Type B pancreatic cell (in vitro differentiated cells): ENCODE results near the gene CTBP2. TPM values are rescaled to one million over a fixed set of nuclear protein-coding genes. Genes with fewer than 3 reads are reported as not detected.
"Not testable (repeated sequence)": the region's sequence is repeated elsewhere in the genome, so short reads cannot be mapped to it uniquely, and the experiment has no call there.

ENCODE experiments used
- DNase-seq: peaks from one replicate; pipeline ENCODE4 v3.0.0; 2021; ENCODE audit warnings: mixed read lengths; ENCODE audit not compliant: unreplicated experiment; ENCODE audit errors: extremely low spot score
- H3K27ac Mint-ChIP-seq: 2 replicates; pipeline ENCODE4 v1.8.0; 2021; ENCODE audit warnings: mild to moderate bottlenecking, mixed read lengths
- H3K27me3 Mint-ChIP-seq: 2 replicates; pipeline ENCODE4 v1.8.0; 2021; ENCODE audit warnings: mixed read lengths
- H3K36me3 Mint-ChIP-seq: 2 replicates; pipeline ENCODE4 v1.8.0; 2021; ENCODE audit warnings: mixed read lengths
- H3K4me1 Mint-ChIP-seq: one replicate; pipeline ENCODE4 v1.8.0; 2021; ENCODE audit warnings: mixed read lengths; ENCODE audit not compliant: unreplicated experiment
- H3K4me3 Mint-ChIP-seq: 2 replicates; pipeline ENCODE4 v1.8.0; 2021; ENCODE audit warnings: mild to moderate bottlenecking, mixed read lengths
- H3K9me3 Mint-ChIP-seq: 2 replicates; pipeline ENCODE4 v1.8.0; 2021; ENCODE audit warnings: mixed read lengths
- total RNA-seq: library from RNA; stranded (reverse); gene quantifications from 2 replicates; pipeline ENCODE4 v1.2.1, GENCODE V29; 2021; ENCODE audit warnings: low replicate concordance
- TF ChIP-seq, protein P1 (sequence below): fragments of 200-600 bp; sonication (generic); conservative IDR thresholded peaks from 2 replicates; pipeline ENCODE4 v1.5.0; 2021; ENCODE audit warnings: antibody characterized with exemption, mild to moderate bottlenecking

CTBP2 gene
- total RNA-seq, 1 donor from 2014 or later, result 113 TPM

DNA sequence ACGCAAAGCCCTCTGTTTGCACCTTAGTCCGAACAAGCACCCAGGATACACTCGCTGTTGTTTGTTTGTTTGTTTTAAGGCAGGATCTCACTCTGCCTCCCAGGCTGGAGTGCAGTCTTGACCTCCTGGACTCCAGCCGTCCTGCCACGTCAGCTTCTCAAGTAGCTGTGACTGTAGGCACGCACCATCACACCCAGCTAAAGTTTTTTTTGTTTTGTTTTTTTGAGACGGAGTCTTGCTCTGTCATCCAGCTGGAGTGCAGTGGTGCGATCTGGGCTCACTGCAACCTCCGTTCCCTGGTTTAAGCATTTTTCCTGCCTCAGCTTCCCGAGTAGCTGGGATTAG lies 76.8 kb downstream of the CTBP2 start:
- Mint-ChIP-seq H3K27me3 (no peaks in the 10 kb centered on the region), H3K27ac (peak overlapping the region; percentile 68), H3K36me3 (peaks cover 35% of the 10 kb centered on the region), H3K4me3 (no peak overlapping the region), H3K4me1 (peaks cover 44% of the 10 kb centered on the region), H3K9me3 (no peaks in the 10 kb centered on the region)
- TF ChIP-seq, protein P1, sequence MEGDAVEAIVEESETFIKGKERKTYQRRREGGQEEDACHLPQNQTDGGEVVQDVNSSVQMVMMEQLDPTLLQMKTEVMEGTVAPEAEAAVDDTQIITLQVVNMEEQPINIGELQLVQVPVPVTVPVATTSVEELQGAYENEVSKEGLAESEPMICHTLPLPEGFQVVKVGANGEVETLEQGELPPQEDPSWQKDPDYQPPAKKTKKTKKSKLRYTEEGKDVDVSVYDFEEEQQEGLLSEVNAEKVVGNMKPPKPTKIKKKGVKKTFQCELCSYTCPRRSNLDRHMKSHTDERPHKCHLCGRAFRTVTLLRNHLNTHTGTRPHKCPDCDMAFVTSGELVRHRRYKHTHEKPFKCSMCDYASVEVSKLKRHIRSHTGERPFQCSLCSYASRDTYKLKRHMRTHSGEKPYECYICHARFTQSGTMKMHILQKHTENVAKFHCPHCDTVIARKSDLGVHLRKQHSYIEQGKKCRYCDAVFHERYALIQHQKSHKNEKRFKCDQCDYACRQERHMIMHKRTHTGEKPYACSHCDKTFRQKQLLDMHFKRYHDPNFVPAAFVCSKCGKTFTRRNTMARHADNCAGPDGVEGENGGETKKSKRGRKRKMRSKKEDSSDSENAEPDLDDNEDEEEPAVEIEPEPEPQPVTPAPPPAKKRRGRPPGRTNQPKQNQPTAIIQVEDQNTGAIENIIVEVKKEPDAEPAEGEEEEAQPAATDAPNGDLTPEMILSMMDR, result no peak
- no peak for DNase-seq

DNA sequence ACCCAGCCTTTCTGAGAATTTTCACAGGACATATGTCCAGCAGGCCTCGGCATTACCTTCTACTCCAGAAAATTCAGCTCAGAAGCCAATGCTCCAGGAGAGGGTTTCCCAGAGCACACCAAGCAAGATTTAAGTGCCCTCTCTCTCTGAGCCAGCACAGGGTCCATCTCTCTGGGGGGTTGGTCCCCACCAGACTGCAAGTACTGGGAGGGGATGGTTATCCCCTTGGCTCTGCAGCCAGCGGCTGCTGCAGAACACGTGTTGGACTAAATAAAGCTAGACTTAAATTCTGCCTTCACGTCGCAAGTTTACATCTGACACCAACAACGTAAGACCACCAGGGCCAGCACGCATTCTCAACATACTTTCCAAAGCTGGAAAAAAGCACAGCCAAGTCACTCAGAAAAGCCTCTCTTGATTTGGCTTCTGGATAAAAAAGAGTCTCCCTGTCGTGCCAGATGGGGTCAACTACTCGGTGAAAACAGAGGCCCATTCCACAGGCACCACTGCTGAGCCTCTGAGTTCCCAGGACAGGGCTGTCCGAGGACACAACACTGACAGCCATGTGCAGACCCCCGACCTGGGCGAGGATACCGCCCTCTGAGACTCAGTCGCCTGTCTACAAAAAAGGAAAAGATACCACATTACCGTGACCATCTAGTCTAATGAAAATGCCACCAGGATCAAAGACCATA lies 77.3 kb downstream of the CTBP2 start:
- DNase-seq, result no peak
- Mint-ChIP-seq H3K9me3 (no peaks in the 10 kb centered on the region), H3K27me3 (no peaks in the 10 kb centered on the region), H3K27ac (peak overlapping the region; percentile 68), H3K4me3 (no peak overlapping the region), H3K4me1 (peaks cover 41% of the 10 kb centered on the region), H3K36me3 (peaks cover 32% of the 10 kb centered on the region)
- TF ChIP-seq, protein P1, result no peak

DNA sequence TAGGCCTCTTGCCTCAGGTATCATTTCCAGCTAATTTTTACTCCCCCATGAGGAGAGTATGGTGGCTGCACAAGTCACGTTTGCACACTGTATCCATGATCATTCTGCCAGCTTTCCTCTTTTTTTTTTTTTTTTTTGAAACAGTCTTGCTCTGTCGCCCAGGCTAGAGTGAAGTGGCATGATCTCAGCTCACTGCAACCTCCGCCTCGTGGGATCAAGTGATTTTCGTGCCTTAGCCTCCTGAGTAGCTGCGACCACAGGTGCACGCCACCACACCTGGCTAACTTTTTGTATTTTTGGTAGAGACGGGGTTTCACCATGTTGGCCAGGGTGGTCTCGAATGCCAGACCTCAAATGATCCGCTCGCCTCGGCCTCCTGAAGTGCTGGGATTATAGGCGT lies 77.9 kb downstream of the CTBP2 start:
- not testable (repeated sequence) for H3K9me3 Mint-ChIP-seq, H3K27ac Mint-ChIP-seq, DNase-seq, H3K27me3 Mint-ChIP-seq, H3K4me3 Mint-ChIP-seq
- peaks cover 36% of the 10 kb centered on the region for H3K4me1 Mint-ChIP-seq
- peaks cover 27% of the 10 kb centered on the region for H3K36me3 Mint-ChIP-seq

DNA sequence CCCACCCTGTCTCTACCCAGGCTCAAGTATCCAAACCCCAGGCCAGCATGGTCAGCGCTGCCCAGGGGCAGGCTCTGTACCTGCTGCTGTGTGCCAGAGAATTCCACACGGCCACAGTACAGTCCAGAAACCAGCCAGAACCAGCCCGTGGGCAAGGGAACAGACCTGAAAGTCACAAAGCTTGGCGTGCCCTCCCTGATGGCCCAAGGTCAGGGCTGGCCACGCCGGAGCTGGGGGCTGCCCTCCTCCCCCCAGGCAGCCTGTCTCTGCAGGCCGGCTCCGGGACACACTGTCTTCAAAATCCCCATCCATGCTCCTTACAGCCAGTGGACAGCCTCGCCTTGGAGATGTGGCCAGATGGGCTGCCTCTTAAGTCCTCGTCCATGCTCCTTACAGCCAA lies 78.4 kb downstream of the CTBP2 start:
- no peaks in the 10 kb centered on the region for H3K27me3 Mint-ChIP-seq
- H3K36me3 Mint-ChIP-seq, result peaks cover 26% of the 10 kb centered on the region
- no peaks in the 10 kb centered on the region for H3K9me3 Mint-ChIP-seq
- no peak for DNase-seq
- TF ChIP-seq, protein P1, result no peak
- H3K4me1 Mint-ChIP-seq, result peaks cover 37% of the 10 kb centered on the region
- H3K27ac Mint-ChIP-seq, result no peak overlapping the region
- no peak overlapping the region for H3K4me3 Mint-ChIP-seq

DNA sequence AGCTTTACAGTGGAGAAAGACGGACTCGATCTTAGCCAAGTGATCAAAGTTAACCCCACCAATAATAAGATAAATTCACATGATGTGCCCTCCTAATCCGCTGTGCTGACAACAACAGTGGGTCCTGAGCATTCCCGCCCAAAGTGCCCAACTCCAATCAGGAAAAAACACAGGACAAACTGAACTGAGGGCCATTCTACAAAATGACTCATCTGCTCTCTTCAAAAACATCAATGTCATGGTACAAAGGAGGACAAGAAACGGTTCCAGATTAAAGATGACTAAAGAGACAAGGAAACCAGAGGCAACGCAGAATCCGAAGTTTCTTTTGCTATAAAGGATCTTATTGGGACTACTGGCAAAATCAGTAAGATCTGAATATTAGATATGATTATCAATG lies 79.4 kb downstream of the CTBP2 start:
- Mint-ChIP-seq H3K27me3 (no peaks in the 10 kb centered on the region), H3K9me3 (no peaks in the 10 kb centered on the region), H3K4me1 (peaks cover 42% of the 10 kb centered on the region), H3K4me3 (no peak overlapping the region), H3K27ac (peak overlapping the region; percentile 59), H3K36me3 (peaks cover 32% of the 10 kb centered on the region)
- TF ChIP-seq, protein P1, result no peak
- DNase-seq, result no peak

DNA sequence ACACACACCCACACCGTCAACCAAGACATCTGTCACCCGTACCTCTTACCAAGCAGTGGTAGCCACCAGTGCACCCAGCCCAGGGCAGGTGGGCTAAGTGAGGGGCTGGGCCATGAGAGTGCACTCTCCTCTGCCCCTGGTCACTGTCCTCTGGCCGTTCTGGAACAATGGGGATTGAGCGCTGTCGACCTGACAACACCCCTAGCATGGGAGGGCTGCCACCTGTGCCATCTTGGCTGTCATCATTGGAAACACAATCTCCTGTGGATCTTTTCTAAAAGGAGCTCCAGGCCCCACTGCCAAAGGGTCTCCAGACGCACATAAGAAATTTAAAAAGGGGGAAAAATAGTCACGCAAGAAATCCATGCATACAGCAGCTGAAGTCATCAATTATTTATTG lies 80.1 kb downstream of the CTBP2 start:
- Mint-ChIP-seq H3K9me3 (no peaks in the 10 kb centered on the region), H3K36me3 (peaks cover 33% of the 10 kb centered on the region), H3K27me3 (no peaks in the 10 kb centered on the region), H3K27ac (no peak overlapping the region), H3K4me3 (no peak overlapping the region), H3K4me1 (peaks cover 41% of the 10 kb centered on the region)
- no peak for DNase-seq
- TF ChIP-seq, protein P1, result no peak
